Myocyte (in vitro differentiated cells): ENCODE data around the gene SLC2A13. TPM values are rescaled to one million over a fixed set of nuclear protein-coding genes. Genes with fewer than 3 reads are reported as not detected.
"Not testable (repeated sequence)": the region's sequence is repeated elsewhere in the genome, so short reads cannot be mapped to it uniquely, and the experiment has no call there.

ENCODE experiments used
- DNase-seq: peaks from one replicate; pipeline ENCODE4 v3.0.0-alpha.2; 2012; ENCODE audit warnings: low read depth
- total RNA-seq: library from RNA; depleted of rRNA; stranded (reverse); fragments of >200 nt; gene quantifications from 2 replicates; pipeline ENCODE4 v1.2.3, GENCODE V29; 2014

SLC2A13 gene
- total RNA-seq, 1 donor from 2014 or later, result 7.0 TPM

GRCh38 chr12:40105265-40105514 lies 691 bp downstream of the SLC2A13 start:
- no peak for DNase-seq

GRCh38 chr12:40104461-40105264 lies 1.2 kb downstream of the SLC2A13 start:
- no peak for DNase-seq

- DNase-seq, result no peak
Observed at GRCh38 chr12:40103043-40103442, 2.8 kb downstream of the SLC2A13 start.

GRCh38 chr12:40101747-40102146 lies 4.1 kb downstream of the SLC2A13 start:
- no peak for DNase-seq

- no peak for DNase-seq
Observed at GRCh38 chr12:40099423-40099853, 6.4 kb downstream of the SLC2A13 start.

- DNase-seq, result no peak
Observed at GRCh38 chr12:40098406-40099145, 7.3 kb downstream of the SLC2A13 start.

DNA sequence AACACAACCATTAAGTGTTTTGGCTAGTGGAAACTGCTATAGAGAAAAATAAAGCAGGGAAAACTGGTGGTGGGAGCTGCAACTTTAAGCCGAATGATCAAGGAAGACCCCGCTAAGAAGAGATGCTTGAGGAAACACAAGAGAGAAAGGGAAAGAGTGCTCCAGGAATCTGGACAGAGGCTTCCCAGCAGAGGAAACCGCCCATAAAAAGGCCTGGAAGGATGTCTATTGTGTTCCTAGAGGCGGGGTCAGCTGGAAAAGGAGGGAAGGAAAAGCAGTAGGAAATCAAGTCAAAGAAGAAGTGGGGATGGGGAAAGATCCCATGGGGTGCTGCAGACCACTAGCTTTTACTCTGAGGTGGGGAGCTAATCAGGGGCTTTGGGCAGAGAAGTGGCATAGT lies 12.4 kb downstream of the SLC2A13 start:
- no peak for DNase-seq

- no peak for DNase-seq
Observed at GRCh38 chr12:40086471-40086870, 19.4 kb downstream of the SLC2A13 start.

- no peak for DNase-seq
Observed at GRCh38 chr12:40078266-40078665, 27.6 kb downstream of the SLC2A13 start.

GRCh38 chr12:40075458-40075857 lies 30.4 kb downstream of the SLC2A13 start:
- no peak for DNase-seq

DNA sequence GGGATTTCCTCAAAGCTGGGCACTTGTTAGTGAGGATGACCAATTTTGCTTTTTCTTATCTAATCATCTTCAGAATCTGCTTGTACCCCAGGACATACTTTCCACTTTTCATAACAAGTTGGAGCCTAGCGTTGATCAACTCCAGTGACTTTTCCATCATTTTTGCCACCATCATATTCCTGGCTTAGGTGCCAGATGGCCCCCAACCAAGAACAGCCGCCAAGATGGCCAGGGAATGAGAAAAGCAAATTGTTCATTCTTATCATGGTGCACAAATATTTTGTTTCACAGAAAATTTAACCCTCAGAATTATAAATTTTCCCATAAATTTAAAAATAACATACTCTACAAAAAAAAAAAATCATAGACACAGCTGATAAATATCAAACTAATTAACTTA lies 37.5 kb downstream of the SLC2A13 start:
- DNase-seq, result no peak

GRCh38 chr12:40065636-40066035 lies 40.2 kb downstream of the SLC2A13 start:
- DNase-seq, result no peak

GRCh38 chr12:40063414-40063813 lies 42.5 kb downstream of the SLC2A13 start:
- peak; percentile 82 for DNase-seq

DNA sequence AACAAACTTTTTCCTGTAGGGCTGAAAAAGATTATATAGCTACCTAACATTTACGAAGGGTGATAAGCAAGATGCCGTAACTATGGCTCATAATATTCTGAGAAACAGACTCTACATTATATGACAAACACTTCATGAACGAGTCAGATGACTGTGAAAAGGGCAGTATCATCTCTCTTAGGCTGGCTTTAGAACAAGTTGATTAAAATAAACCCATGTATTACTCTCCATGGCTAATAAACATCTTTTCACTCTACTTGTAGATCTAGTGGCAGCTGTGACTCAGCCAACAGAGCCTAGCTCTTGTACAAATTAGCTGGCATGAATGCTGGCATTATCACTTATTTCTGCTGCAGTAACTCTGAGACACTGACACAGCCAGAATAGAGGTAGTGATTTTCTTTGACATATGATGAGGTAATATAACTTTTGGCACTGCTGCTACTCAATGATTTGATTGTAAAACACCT lies 47.1 kb downstream of the SLC2A13 start:
- peak; percentile 11 for DNase-seq

DNA sequence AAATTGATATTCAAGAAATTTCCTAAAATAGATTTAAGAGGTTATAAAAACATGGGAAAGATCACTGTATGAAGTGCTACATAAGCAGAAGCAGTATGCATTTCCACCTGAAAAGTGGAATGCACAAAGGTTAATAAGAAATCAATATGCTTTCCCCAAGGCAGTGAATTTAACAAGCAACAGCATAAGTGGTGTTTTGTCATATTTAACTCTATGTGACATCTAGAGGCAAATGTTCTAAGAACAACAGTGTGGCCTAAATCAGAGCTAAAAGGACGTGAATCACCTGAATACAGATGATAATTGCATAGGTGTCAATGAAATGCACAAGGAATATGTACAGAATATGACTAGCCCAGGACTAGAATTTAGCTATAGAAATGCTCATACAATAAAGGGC lies 49.5 kb downstream of the SLC2A13 start:
- DNase-seq, result no peak

GRCh38 chr12:40055776-40056175 lies 50.1 kb downstream of the SLC2A13 start:
- DNase-seq, result no peak

GRCh38 chr12:40055228-40055579 lies 50.7 kb downstream of the SLC2A13 start:
- peak; percentile 8 for DNase-seq

GRCh38 chr12:40054555-40055227 lies 51.2 kb downstream of the SLC2A13 start:
- DNase-seq, result peak; percentile 72

GRCh38 chr12:40049268-40049667 lies 56.6 kb downstream of the SLC2A13 start:
- no peak for DNase-seq

- DNase-seq, result not testable (repeated sequence)
Observed at GRCh38 chr12:40047002-40047401, 58.9 kb downstream of the SLC2A13 start.

DNA sequence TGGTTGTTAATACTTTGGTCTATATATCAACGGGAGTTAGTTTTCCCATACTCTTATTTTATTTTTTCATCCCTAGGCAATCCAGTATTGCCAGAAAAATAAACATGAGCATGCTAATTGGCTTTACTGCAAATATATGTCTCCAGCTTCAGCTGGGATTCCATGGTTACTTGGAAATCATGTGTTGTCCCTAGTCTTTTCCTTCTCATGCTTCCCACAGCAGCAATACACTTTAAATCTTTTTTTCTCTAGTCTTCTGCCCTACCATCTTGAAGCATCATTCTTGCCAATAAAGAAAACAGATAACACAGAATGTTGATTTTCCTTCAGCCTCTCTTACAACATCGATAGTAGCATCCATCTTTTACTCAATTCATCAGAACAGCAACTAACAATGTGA lies 60.2 kb downstream of the SLC2A13 start:
- DNase-seq, result no peak

- DNase-seq, result no peak
Observed at GRCh38 chr12:40044396-40044795, 61.5 kb downstream of the SLC2A13 start.
